ENCODE results near the gene PSMD6. TPM values are rescaled to one million over a fixed set of nuclear protein-coding genes. Genes with fewer than 3 reads are reported as not detected.
A peak's percentile ranks its signal among the peaks of the same experiment; 100 is the strongest.

Gene PSMD6
- total and polyA plus RNA-seq, 2 donors from 2014 or later: 62.7 to 78.0 TPM

DNA sequence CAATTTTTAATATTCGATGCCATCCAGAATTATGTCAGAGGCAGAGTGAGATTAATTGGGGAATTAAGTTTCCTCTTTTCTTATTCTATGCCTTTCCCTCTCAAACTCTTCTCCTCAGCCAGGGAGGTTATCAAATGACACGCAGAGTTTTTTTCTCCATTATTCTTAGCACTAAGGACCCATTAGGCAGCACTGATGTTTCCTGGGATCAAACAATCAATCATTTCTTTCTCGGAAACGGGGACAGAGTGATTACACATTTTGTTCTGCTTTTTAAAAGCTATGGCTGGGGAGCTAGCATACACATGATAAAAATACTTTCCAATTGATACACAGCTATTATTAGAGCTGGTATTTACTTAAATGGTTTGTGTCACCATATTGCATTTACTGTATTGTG is 35.3 kb upstream of the PSMD6 start:
- Histone ChIP-seq H3K27me3 (ENCODE audit: control insufficient read depth, insufficient read depth, low read length) (no peaks in the 10 kb centered on the region), H3K36me3 (ENCODE audit: control insufficient read depth in 2 of 3, insufficient read depth in 3 of 3, low read length in 3 of 3) (no peaks in the 10 kb centered on the region)
- intact Hi-C loops (cut with DNase I): no loop called here

DNA sequence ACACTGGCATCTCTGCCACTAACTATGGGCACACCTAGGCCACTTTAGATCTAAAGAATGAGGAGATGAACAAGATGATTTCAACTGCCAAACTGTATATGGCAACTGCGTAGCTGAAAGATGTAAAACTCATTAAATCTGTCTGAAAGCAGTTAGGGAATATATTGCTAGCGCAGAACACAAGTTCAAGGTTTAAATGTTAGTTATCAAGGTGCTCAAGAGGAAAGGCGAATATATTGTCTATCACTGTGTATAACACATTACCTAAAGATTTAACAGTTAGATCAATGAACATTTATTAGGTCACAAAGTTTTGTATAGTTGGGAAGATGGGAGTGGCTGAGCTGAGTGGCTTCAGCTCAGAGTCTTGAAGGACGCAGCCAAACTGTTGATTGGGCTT is 33.9 kb upstream of the PSMD6 start:
- Histone ChIP-seq H3K27ac (ENCODE audit: low read depth in 2 of 2, low read length in 2 of 2) (no peak overlapping the region), H3K27me3 (ENCODE audit: control insufficient read depth, insufficient read depth, low read length) (no peaks in the 10 kb centered on the region), H3K36me3 (ENCODE audit: control insufficient read depth in 2 of 3, insufficient read depth in 3 of 3, low read length in 3 of 3) (no peaks in the 10 kb centered on the region), H3K9me3 (ENCODE audit: control insufficient read depth in 2 of 3, insufficient read depth in 1 of 3, low read length in 3 of 3) (no peaks in the 10 kb centered on the region), H3K4me3 (ENCODE audit: low read length in 3 of 3) (no peak overlapping the region), H3K4me1 (ENCODE audit: control insufficient read depth in 2 of 3, insufficient read depth in 2 of 3, low read depth in 1 of 3, low read length in 3 of 3) (no peaks in the 10 kb centered on the region), H3K9ac (ENCODE audit: low read length in 3 of 3) (no peak overlapping the region)
- DNase-seq (no peak), FAIRE-seq (no peak)
- TF ChIP-seq, protein P1, sequence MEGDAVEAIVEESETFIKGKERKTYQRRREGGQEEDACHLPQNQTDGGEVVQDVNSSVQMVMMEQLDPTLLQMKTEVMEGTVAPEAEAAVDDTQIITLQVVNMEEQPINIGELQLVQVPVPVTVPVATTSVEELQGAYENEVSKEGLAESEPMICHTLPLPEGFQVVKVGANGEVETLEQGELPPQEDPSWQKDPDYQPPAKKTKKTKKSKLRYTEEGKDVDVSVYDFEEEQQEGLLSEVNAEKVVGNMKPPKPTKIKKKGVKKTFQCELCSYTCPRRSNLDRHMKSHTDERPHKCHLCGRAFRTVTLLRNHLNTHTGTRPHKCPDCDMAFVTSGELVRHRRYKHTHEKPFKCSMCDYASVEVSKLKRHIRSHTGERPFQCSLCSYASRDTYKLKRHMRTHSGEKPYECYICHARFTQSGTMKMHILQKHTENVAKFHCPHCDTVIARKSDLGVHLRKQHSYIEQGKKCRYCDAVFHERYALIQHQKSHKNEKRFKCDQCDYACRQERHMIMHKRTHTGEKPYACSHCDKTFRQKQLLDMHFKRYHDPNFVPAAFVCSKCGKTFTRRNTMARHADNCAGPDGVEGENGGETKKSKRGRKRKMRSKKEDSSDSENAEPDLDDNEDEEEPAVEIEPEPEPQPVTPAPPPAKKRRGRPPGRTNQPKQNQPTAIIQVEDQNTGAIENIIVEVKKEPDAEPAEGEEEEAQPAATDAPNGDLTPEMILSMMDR (IDR thresholded peaks at IDR 0.05; ENCODE audit: borderline replicate concordance, extremely low read depth, insufficient read depth): no peak
- intact Hi-C loops (cut with DNase I): no loop called here

More for the DNA sequence above, 35.3 kb upstream of the PSMD6 start:
- H3K4me3 ChIP-seq (ENCODE audit: low read length in 3 of 3): no peak overlapping the region
- no peak overlapping the region for H3K27ac ChIP-seq (ENCODE audit: low read depth in 2 of 2, low read length in 2 of 2)
- H3K4me1 ChIP-seq (ENCODE audit: control insufficient read depth in 2 of 3, insufficient read depth in 2 of 3, low read depth in 1 of 3, low read length in 3 of 3): no peaks in the 10 kb centered on the region
- FAIRE-seq (no peak), DNase-seq (peak in 1 of 5 donors; percentile 52)
- no peak overlapping the region for H3K9ac ChIP-seq (ENCODE audit: low read length in 3 of 3)
- TF ChIP-seq, protein P1 (IDR thresholded peaks at IDR 0.05; ENCODE audit: borderline replicate concordance, extremely low read depth, insufficient read depth): no peak
- H3K9me3 ChIP-seq (ENCODE audit: control insufficient read depth in 2 of 3, insufficient read depth in 1 of 3, low read length in 3 of 3): no peaks in the 10 kb centered on the region

DNA sequence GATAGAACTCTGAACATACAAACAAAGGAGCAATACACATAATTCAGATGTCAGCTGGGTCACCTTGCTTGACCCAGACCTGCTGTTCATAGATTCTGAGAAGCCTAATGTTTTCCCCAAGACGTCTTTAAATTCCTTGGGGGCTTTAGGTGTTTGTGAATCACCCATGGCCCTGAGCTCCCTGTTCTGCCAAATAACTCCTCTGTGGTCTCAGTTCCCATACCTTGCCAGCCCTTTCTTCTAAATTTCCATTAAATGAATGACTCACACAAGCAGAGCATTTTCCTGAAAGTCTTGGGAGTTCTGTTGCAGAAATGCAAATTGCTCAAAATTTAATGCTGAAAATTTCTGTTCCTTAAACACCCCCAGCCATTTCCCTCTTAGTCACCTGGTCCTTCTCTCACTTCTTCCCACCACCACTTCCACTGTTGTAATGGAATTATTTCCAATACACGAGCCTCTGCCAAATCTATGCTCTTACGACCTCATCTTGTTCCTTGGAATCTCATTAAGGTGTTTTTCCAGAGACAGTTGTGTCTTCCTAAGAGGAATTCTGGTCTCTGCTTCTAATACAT is 33.4 kb upstream of the PSMD6 start:
- FAIRE-seq (no peak), DNase-seq (no peak)
- TF ChIP-seq, protein P1 (IDR thresholded peaks at IDR 0.05; ENCODE audit: borderline replicate concordance, extremely low read depth, insufficient read depth): no peak
- H3K27ac ChIP-seq (ENCODE audit: low read depth in 2 of 2, low read length in 2 of 2): no peak overlapping the region
- H3K27me3 ChIP-seq (ENCODE audit: control insufficient read depth, insufficient read depth, low read length): no peaks in the 10 kb centered on the region
- no peaks in the 10 kb centered on the region for H3K4me1 ChIP-seq (ENCODE audit: control insufficient read depth in 2 of 3, insufficient read depth in 2 of 3, low read depth in 1 of 3, low read length in 3 of 3)
- H3K4me3 ChIP-seq (ENCODE audit: low read length in 3 of 3): no peak overlapping the region
- intact Hi-C loops (cut with DNase I): no loop called here
- H3K36me3 ChIP-seq (ENCODE audit: control insufficient read depth in 2 of 3, insufficient read depth in 3 of 3, low read length in 3 of 3): no peaks in the 10 kb centered on the region
- H3K9ac ChIP-seq (ENCODE audit: low read length in 3 of 3): no peak overlapping the region
- no peaks in the 10 kb centered on the region for H3K9me3 ChIP-seq (ENCODE audit: control insufficient read depth in 2 of 3, insufficient read depth in 1 of 3, low read length in 3 of 3)

DNA sequence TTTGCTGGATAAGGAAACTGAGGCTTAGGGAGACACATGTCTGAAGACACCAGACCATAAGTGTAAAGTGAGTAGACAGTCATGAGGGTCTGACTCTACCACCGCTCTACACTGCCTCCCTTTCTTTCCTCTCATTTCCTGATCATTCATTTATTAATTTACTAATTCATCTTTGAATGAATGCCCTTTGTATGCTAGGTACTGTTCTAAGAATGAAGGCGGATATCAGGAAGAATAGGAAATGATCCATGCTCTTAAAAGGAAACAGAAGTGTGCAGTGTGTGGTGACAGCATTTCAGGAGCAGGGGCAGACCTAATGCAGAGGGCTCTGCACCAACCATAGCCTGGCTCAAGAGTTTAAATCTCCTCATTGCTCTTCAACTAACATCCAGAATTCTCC is 31.8 kb upstream of the PSMD6 start:
- H3K27me3 ChIP-seq (ENCODE audit: control insufficient read depth, insufficient read depth, low read length): no peaks in the 10 kb centered on the region
- H3K36me3 ChIP-seq (ENCODE audit: control insufficient read depth in 2 of 3, insufficient read depth in 3 of 3, low read length in 3 of 3): no peaks in the 10 kb centered on the region
- TF ChIP-seq, protein P1 (IDR thresholded peaks at IDR 0.05; ENCODE audit: borderline replicate concordance, extremely low read depth, insufficient read depth): no peak
- intact Hi-C loops (cut with DNase I): no loop called here
- FAIRE-seq: no peak
- DNase-seq: no peak
- H3K9me3 ChIP-seq (ENCODE audit: control insufficient read depth in 2 of 3, insufficient read depth in 1 of 3, low read length in 3 of 3): no peaks in the 10 kb centered on the region
- no peak overlapping the region for H3K27ac ChIP-seq (ENCODE audit: low read depth in 2 of 2, low read length in 2 of 2)
- no peak overlapping the region for H3K4me3 ChIP-seq (ENCODE audit: low read length in 3 of 3)
- H3K9ac ChIP-seq (ENCODE audit: low read length in 3 of 3): no peak overlapping the region
- no peaks in the 10 kb centered on the region for H3K4me1 ChIP-seq (ENCODE audit: control insufficient read depth in 2 of 3, insufficient read depth in 2 of 3, low read depth in 1 of 3, low read length in 3 of 3)
